H1 (cell line): ENCODE measurements around the gene GFAP. TPM values are rescaled to one million over a fixed set of nuclear protein-coding genes. Genes with fewer than 3 reads are reported as not detected.

ENCODE experiments used
- ASH2L ChIP-seq: fragments of 200-600, 300-600 bp; sonication (generic); IDR thresholded peaks from one replicate; pipeline ENCODE4 v1.7.1; 2017; ENCODE audit warnings: low read length
- BACH1 ChIP-seq: IDR thresholded peaks from 2 replicates; pipeline ENCODE4 v1.6.1; 2012; ENCODE audit warnings: low read length, improper control_type of control experiment
- BCL11A ChIP-seq, 2 experiments: IDR thresholded peaks; one replicate each; pipeline ENCODE4 v1.6.1; 2011; ENCODE audit warnings: low read depth in 2 of 2, low read length in 2 of 2, mild to moderate bottlenecking in 2 of 2
- BRCA1 ChIP-seq: IDR thresholded peaks from 2 replicates; pipeline ENCODE4 v1.6.1; 2012; ENCODE audit warnings: low read depth, low read length, improper control_type of control experiment
- CEBPB ChIP-seq: IDR thresholded peaks from 2 replicates; pipeline ENCODE4 v1.6.1; 2012; ENCODE audit warnings: low read depth, low read length
- CHD1 ChIP-seq: IDR thresholded peaks from 2 replicates; pipeline ENCODE4 v1.6.1; 2012; ENCODE audit warnings: low read depth, low read length, improper control_type of control experiment
- CTBP2 ChIP-seq: IDR thresholded peaks from 2 replicates; pipeline ENCODE4 v1.7.0; 2011; ENCODE audit warnings: borderline replicate concordance, mild to moderate bottlenecking, moderate library complexity, mixed read lengths, low read length; ENCODE audit not compliant: insufficient read depth, insufficient read length
- EGR1 ChIP-seq: IDR thresholded peaks from 2 replicates; pipeline ENCODE4 v1.6.1; 2011; ENCODE audit warnings: low read depth, low read length, borderline replicate concordance
- HDAC6 ChIP-seq: IDR thresholded peaks from one replicate; pipeline ENCODE4 v1.7.1; 2012; ENCODE audit warnings: low read depth, mild to moderate bottlenecking, inconsistent platforms, low read length, moderate library complexity
- KDM1A ChIP-seq: fragments of 200-600, 300-600 bp; sonication (generic); IDR thresholded peaks from 2 replicates; pipeline ENCODE4 v1.7.1; 2016; ENCODE audit warnings: mild to moderate bottlenecking, low read length, borderline replicate concordance
- KDM4A ChIP-seq: IDR thresholded peaks from one replicate; pipeline ENCODE4 v1.7.1; 2012; ENCODE audit warnings: low read depth, mild to moderate bottlenecking, moderate library complexity, low read length, inconsistent platforms; ENCODE audit not compliant: severe bottlenecking
- KDM5A ChIP-seq: fragments of 200-600 bp; IDR thresholded peaks from 2 replicates; pipeline ENCODE4 v1.7.1; 2012; ENCODE audit warnings: mild to moderate bottlenecking, low read length, inconsistent platforms, mixed read lengths
- MAFK ChIP-seq: IDR thresholded peaks from 2 replicates; pipeline ENCODE4 v1.6.1; 2012; ENCODE audit warnings: low read depth, mild to moderate bottlenecking, improper control_type of control experiment, low read length
- MAX ChIP-seq: IDR thresholded peaks from 2 replicates; pipeline ENCODE4 v1.6.1; 2012; ENCODE audit warnings: inconsistent platforms
- NANOG ChIP-seq: IDR thresholded peaks from 2 replicates; pipeline ENCODE4 v1.6.1; 2011; ENCODE audit warnings: low read length, low read depth, mild to moderate bottlenecking, inconsistent platforms; ENCODE audit not compliant: insufficient read depth, poor library complexity, severe bottlenecking
- NRF1 ChIP-seq: IDR thresholded peaks from 2 replicates; pipeline ENCODE4 v1.6.1; 2011; ENCODE audit warnings: mild to moderate bottlenecking, low read depth, low read length, improper control_type of control experiment
- POLR2AphosphoS5 ChIP-seq: IDR thresholded peaks from 2 replicates; pipeline ENCODE4 v1.6.1; 2011; ENCODE audit warnings: low read depth, low read length
- SAP30 ChIP-seq: fragments of 300-600 bp; sonication (generic); IDR thresholded peaks from 2 replicates; pipeline ENCODE4 v1.7.1; 2012; ENCODE audit warnings: low read length, moderate library complexity, mild to moderate bottlenecking, inconsistent platforms; ENCODE audit not compliant: insufficient read depth, insufficient replicate concordance
- SIRT6 ChIP-seq: IDR thresholded peaks from one replicate; pipeline ENCODE4 v1.7.1; 2012; ENCODE audit warnings: low read length, inconsistent platforms
- SIX5 ChIP-seq: IDR thresholded peaks from 2 replicates; pipeline ENCODE4 v1.6.1; 2011; ENCODE audit warnings: mild to moderate bottlenecking, low read depth, low read length
- TAF1 ChIP-seq: IDR thresholded peaks from 2 replicates; pipeline ENCODE4 v1.6.1; 2011; ENCODE audit warnings: mild to moderate bottlenecking, low read depth, low read length
- TBP ChIP-seq: IDR thresholded peaks from 2 replicates; pipeline ENCODE4 v1.6.1; 2011; ENCODE audit warnings: low read depth, low read length, improper control_type of control experiment
- USF2 ChIP-seq: IDR thresholded peaks from 2 replicates; pipeline ENCODE4 v1.6.1; 2011; ENCODE audit warnings: low read length, improper control_type of control experiment
- polyA plus RNA-seq, 7 experiments: library from polyadenylated mRNA; depleted of rRNA in 3 of 7; stranded (reverse) in 5 of 7; unstranded in 2 of 7; fragments of >200 nt in 5 of 7; fragments of 200-250 nt in 2 of 7; gene quantifications; 1 replicate in 5 of 7; 2 replicates in 1 of 7; 4 replicates in 1 of 7; pipeline versions ENCODE4 v1.2.1 to v1.2.3, GENCODE V29; 2011 to 2013; ENCODE audit warnings: missing spikeins in 2 of 7, mixed read lengths in 2 of 7
- total RNA-seq: library from RNA; stranded (reverse); fragmentation: NEBNext Ultra II Directional; extraction: Animal tissue kit (Norgen Biotek cat#: 25700); gene quantifications from 2 replicates; pipeline ENCODE4 v1.2.1, GENCODE V29; 2021

The GFAP gene
- total and polyA plus RNA-seq, 2 of the 8 experiments (the other 6 are each of a cell fraction or from before 2014, with no cell fraction given) = 1.3 to 1.5 TPM

DNA sequence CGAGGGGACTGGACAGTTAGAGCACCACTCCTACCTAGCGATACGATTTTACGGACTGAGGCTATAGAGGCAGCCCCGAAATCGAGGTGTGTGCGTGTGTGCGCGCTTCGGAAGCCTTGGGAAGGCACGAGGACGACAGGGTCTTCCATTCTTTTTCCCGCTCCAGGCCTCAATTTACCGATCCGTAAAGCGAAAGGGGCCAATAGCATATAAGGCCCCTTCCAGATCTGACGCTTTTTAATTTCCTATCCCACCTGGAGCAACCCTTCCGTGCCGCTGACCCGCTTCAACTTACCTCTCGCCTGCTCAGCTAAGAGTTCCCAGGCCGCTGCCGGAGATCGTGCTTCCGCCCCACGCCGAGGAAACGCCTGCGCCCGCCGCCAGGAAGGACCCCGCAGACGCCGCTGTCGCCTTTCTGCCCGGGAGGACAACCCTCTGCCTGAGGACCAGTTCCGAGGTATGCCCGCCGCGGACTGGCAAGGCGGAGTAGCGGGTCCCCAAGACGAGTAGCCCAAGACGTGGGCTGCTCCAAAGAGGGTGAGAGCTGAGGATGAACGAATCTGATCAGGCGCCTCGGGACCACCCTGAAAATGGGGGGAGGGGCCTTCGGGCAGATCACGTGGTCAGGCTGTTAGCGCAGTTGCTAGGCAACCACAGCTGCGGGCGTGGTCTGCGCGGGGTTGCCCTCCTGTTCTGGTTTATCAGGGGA, 16.1 kb downstream of the GFAP start, which contains the start of gene EFTUD2 (continued):
- TF ChIP-seq BRCA1 (no peak), POLR2AphosphoS5 (peak; percentile 92), USF2 (peak; percentile 94), MAX (peak; percentile 84), SIX5 (peak; percentile 7; the same call in 1 of the 2 replicates), KDM4A (peak; percentile 99), KDM5A (peak; percentile 90), ASH2L (peak; percentile 97), BACH1 (no peak), KDM1A (no peak), SAP30 (peak; percentile 47), NRF1 (no peak), SIRT6 (no peak), BCL11A (IDR thresholded peaks at IDR 0.05; ENCODE audit: low read depth in 2 of 2, low read length in 2 of 2) (no peak), CEBPB (no peak), NANOG (no peak), TAF1 (peak; percentile 95), CHD1 (no peak), MAFK (no peak), HDAC6 (no peak), TBP (peak; percentile 89), EGR1 (no peak), CTBP2 (no peak)
